GM18507 (cell line): ENCODE results near the gene PIN4.
"Not testable (repeated sequence)": the region's sequence is repeated elsewhere in the genome, so short reads cannot be mapped to it uniquely, and the experiment has no call there.

ENCODE experiments used
- DNase-seq: peaks from one replicate; pipeline ENCODE4 v3.0.0; 2011; ENCODE audit warnings: low read depth; ENCODE audit not compliant: insufficient read length; ENCODE audit errors: extremely low spot score
- FAIRE-seq: peaks from 2 replicates; lab custom pipeline; 2011; peaks lifted over from hg19 to GRCh38; lab: Jason Lieb, UNC

The PIN4 gene

GRCh38 chrX:72181178-72182125 lies at the start of gene PIN4:
Gene PIN4, plus strand, starts transcription at chrX:72181757. Its CDS starts 29 bp downstream, at chrX:72181786.
- DNase-seq, result peak; percentile 67
- peak; percentile 97 for FAIRE-seq

GRCh38 chrX:72132456-72132855 lies 49.1 kb upstream of the PIN4 start:
- no peak for DNase-seq
- no peak for FAIRE-seq

GRCh38 chrX:72133851-72134546 lies 47.6 kb upstream of the PIN4 start:
- FAIRE-seq, result no peak
- DNase-seq, result no peak

- no peak for FAIRE-seq
- DNase-seq, result no peak
Observed at GRCh38 chrX:72137846-72138495, 43.6 kb upstream of the PIN4 start.

DNA sequence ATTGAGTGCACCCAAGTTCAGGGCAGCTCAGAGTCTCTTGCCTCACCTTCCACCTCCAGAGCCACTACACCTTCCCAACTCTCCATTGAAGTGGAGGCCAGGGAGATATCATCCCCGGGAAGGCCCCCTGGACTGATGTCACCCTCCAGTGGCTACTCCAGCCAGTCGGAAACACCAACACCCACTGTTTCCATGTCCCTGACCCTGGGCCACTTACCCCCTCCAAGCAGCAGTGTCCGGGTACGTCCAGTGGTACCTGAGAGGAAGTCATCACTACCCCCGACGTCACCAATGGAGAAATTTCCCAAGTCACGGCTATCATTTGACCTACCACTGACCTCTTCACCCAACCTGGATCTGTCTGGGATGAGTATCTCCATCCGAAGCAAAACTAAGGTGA lies 42.0 kb upstream of the PIN4 start:
- FAIRE-seq (no peak), DNase-seq (no peak)

GRCh38 chrX:72141372-72142004 lies 40.1 kb upstream of the PIN4 start:
- DNase-seq, result no peak
- FAIRE-seq, result peak; percentile 73

DNA sequence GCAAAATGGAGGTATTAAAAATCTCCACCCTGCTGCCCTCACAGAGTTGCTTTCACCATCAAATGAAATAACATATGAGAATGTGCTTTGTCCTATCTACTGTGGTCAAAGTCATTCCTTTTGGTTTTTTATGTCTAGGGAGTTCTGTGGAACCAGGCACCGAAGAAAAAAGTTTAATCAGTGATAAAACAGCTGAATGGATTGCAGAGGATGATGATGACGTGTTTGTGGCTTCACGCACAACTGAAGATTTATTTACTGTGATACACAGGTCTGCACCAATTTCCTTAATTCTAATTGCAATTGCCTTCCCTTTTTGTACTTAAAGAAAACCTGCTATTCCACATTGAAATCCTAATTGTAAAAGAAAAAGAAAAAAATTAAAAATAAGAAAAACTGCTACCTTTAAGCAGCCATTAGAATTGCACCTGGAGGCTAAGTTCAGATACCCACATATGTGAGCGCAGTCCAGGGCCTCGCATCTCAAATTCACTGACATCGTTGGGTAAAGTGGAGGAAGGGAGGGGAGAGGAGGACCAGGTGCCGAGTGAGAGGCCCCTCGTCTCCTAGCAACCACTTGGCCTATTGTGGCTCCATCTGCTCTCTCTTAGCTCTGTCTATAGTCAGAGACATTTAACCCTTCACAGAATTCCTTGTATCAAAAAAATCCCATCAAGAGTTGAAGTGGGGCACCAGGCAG lies 39.3 kb upstream of the PIN4 start:
- DNase-seq, result no peak
- peak; percentile 66 for FAIRE-seq

GRCh38 chrX:72142794-72143608 lies 38.6 kb upstream of the PIN4 start:
- FAIRE-seq, result no peak
- no peak for DNase-seq

- DNase-seq (no peak), FAIRE-seq (no peak)
Observed at GRCh38 chrX:72143609-72143907, 38.0 kb upstream of the PIN4 start.

DNA sequence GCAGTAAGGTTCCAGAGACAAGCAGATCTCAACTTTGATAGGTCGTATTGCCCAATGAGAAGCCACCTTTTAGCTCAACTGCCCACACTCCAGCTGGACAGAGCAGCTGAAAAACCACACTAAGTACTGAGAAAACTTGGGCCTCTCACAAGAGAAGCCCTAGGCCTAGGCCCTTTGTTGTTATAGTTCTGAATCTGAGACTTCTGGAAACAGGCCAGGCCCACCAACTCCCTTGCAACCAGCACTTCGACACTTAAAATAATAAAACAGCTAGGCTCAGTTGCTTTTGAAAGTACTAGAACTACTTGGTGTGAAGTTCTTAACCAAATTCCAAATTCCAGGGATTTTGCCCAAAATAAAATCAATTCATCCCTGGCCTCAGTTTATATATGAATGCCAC lies 36.4 kb upstream of the PIN4 start:
- FAIRE-seq (no peak), DNase-seq (no peak)

DNA sequence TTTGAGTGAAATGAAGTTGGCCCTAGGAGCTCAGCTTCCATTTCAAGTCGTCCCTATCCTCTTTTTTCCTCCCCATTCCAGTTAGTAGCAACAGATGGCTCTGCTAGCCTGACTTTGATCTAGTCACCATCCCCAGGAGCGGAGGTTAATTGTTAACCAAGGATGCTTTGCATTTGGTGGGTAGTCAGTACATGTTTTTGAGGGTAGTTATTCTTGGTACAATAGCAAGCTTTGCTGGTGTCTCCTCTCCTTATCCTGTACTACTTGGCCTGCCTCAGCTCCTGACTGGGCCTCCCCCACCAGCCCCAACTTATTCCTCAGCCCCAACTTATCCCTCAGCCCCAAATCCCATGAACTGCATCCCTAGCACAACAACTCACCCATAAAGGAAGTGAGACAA lies 35.0 kb upstream of the PIN4 start:
- FAIRE-seq, result peak; percentile 54

DNA sequence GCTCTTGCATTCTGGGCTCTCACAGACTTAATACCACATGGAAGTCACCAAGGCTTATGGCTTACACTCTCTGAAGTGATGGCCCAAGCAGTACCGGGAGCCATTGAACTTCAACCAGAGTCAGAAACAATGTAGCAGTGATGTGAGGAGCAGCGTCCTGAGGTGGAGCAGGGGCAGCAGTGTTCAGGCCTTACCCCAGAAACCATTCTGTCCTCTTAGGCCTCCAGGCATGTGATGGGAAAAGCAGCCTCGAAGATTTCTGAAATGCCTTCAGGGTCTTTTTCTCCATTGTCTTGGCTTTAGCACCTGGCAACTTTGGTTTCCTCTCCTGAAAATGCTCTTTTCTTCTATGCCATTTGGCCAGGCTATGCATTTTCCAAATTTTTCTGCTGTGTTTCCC lies 22.8 kb upstream of the PIN4 start:
- no peak for FAIRE-seq
- no peak for DNase-seq

More for the DNA sequence above, 35.0 kb upstream of the PIN4 start:
- no peak for DNase-seq

DNA sequence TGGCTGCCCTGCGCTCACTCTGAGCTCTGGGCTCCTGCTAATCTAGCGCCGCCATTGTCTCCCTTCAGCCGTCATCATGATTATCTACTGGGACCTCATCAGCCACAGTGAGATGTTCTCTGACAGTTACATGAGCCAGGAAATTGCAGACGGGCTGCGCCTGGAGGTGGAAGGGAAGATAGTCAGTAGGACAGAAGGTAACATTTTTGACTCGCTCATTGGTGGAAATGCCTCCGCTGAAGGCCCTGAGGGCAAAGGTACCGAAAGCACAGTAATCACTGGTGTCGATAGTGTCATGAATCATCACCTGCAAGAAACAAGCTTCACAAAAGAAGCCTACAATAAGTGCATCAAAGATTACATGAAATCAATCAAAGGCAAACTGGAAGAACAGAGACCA lies 21.8 kb upstream of the PIN4 start:
- FAIRE-seq, result no peak
- no peak for DNase-seq

- FAIRE-seq (no peak), DNase-seq (no peak)
Observed at GRCh38 chrX:72165551-72165950, 16.0 kb upstream of the PIN4 start.

DNA sequence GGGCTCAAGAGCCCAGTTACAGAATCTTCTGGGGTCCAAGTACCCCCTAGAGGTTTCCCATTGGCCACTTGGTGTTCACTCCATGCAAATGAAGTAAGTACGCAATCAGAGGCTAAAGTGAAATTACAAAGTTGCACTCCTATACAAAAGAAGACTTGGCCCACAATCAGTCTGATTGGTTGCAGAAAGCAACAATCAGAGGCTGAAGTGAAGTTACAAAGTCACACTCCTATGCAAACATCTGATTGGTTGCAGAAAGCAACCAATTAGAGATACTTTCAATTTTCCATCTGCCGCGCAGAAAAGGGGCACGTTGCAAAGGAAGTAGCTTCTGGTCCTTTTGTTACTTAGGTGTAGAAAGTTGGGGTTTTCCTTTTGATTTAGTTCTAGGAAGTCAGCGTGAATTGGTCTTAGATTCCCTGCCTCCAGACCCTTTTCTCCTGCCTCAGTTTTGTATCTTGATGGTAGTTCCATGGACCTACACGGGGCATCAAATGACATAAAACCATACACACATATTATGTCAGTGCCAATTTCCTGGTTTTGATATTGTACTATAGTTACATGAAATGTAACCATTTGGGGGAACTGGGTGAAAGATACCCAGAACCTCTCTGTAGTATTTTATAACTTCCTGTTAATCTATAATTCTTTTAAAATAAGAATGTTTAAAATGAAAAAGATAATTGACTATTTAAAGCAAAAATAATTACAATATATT lies 12.4 kb upstream of the PIN4 start:
- FAIRE-seq, result peak; percentile 42

GRCh38 chrX:72176289-72176688 lies 5.3 kb upstream of the PIN4 start:
- DNase-seq, FAIRE-seq: not testable (repeated sequence)

More for the DNA sequence above, 12.4 kb upstream of the PIN4 start:
- DNase-seq, result no peak

- no peak for DNase-seq
- no peak for FAIRE-seq
Observed at GRCh38 chrX:72176981-72177380, 4.6 kb upstream of the PIN4 start.

GRCh38 chrX:72180539-72180938 lies 1.0 kb upstream of the PIN4 start:
- FAIRE-seq, result no peak
- DNase-seq, result no peak
